ENCODE data around the gene ZNF564.

DNA sequence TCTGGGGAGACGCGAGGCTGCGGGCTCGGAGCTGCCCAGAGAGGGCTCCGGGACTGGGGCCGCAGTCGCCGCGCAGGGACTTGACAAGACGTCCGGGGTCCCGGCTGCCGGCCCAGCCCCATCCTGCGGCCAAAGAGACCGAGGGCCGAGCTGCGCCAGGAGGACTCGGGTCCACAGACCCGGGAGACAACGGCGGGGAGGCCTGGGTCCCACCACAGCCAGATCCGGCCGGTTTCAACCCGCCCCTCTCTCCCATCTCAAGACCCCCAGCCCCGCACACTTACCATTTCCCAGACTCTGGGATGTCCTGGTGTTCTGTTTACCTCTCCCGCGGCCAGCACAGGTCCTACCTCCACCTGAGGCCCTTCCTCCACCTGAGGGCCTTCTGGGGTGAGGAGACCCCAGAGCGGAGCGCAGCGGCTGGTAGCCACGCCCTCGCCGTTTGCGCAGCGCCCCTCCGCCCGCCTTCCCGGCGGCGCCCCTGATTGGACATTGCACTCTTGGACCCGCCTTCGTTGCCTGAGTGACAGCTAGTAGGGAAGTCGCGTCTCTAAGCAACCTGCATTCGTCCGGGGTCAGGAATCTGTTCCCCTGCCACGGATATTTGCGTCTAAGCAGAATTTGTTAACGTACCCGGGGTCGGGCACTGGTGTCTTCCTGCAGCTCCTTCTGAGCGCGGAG lies 66.8 kb downstream of the ZNF564 start, which contains the start of gene ZNF709:
- TF ChIP-seq, protein P1, sequence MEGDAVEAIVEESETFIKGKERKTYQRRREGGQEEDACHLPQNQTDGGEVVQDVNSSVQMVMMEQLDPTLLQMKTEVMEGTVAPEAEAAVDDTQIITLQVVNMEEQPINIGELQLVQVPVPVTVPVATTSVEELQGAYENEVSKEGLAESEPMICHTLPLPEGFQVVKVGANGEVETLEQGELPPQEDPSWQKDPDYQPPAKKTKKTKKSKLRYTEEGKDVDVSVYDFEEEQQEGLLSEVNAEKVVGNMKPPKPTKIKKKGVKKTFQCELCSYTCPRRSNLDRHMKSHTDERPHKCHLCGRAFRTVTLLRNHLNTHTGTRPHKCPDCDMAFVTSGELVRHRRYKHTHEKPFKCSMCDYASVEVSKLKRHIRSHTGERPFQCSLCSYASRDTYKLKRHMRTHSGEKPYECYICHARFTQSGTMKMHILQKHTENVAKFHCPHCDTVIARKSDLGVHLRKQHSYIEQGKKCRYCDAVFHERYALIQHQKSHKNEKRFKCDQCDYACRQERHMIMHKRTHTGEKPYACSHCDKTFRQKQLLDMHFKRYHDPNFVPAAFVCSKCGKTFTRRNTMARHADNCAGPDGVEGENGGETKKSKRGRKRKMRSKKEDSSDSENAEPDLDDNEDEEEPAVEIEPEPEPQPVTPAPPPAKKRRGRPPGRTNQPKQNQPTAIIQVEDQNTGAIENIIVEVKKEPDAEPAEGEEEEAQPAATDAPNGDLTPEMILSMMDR (IDR thresholded peaks at IDR 0.05; ENCODE audit: low read length) = no peak
- no peak for TF ChIP-seq EZH2 (IDR thresholded peaks at IDR 0.05; ENCODE audit: borderline replicate concordance, low read length)
